ENCODE data around the gene RMC1.

- peak; percentile 61 for TF ChIP-seq GABPA (IDR thresholded peaks at IDR 0.05; ENCODE audit: low read depth)
- TF ChIP-seq CTCF (IDR thresholded peaks at IDR 0.05; ENCODE audit: insufficient read depth, low read length), result no peak
These were observed at the start of gene RMC1 for GRCh38 chr18:23503038-23503962.
